ENCODE data around the gene IGF1R. TPM values are rescaled to one million over a fixed set of nuclear protein-coding genes. Genes with fewer than 3 reads are reported as not detected.

IGF1R gene
- total RNA-seq, 1 donor from 2014 or later, result 23.5 TPM

DNA sequence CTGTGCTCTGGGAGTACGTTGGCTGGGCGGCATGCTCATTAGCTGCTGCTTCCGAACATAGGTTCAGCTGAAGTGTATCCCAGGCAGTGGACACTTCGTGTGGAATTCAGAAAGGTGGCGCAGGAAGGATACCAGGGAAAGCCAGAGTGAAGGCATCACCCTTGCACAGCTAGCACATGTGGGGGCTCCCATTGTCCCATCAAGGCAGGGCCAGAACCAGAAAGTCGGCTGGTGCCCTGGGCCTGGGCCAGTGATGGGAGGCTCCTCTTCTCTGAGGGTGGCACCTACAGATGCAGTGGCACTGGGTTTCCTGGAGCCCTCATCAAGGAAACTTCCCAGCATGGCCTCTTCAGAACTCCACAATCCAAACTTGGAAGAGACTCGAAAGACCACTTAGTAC, 302.7 kb downstream of the IGF1R start:
- H3K27ac ChIP-seq, result no peak overlapping the region
- Mint-ChIP-seq H3K9me3 (no peaks in the 10 kb centered on the region), H3K4me3 (no peak overlapping the region), H3K27ac (no peak overlapping the region), H3K36me3 (peaks cover 17% of the 10 kb centered on the region), H3K4me1 (no peaks in the 10 kb centered on the region), H3K27me3 (ENCODE audit: insufficient read depth, low read depth) (peaks cover 6% of the 10 kb centered on the region)
- TF ChIP-seq EZH2 (IDR thresholded peaks at IDR 0.05) (no peak), EZH2phosphoT487 (IDR thresholded peaks at IDR 0.05) (no peak)
- TF ChIP-seq, protein P1, sequence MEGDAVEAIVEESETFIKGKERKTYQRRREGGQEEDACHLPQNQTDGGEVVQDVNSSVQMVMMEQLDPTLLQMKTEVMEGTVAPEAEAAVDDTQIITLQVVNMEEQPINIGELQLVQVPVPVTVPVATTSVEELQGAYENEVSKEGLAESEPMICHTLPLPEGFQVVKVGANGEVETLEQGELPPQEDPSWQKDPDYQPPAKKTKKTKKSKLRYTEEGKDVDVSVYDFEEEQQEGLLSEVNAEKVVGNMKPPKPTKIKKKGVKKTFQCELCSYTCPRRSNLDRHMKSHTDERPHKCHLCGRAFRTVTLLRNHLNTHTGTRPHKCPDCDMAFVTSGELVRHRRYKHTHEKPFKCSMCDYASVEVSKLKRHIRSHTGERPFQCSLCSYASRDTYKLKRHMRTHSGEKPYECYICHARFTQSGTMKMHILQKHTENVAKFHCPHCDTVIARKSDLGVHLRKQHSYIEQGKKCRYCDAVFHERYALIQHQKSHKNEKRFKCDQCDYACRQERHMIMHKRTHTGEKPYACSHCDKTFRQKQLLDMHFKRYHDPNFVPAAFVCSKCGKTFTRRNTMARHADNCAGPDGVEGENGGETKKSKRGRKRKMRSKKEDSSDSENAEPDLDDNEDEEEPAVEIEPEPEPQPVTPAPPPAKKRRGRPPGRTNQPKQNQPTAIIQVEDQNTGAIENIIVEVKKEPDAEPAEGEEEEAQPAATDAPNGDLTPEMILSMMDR (IDR thresholded peaks at IDR 0.05), result no peak
- no peaks in the 10 kb centered on the region for H4K20me1 ChIP-seq (ENCODE audit: low read depth)
- no peak overlapping the region for H2AFZ ChIP-seq (replicated peaks)
- H3K4me1 ChIP-seq, result no peaks in the 10 kb centered on the region
- H3K36me3 ChIP-seq, result no peaks in the 10 kb centered on the region
- H3K9me3 ChIP-seq (ENCODE audit: low read depth), result no peaks in the 10 kb centered on the region
- H3K4me3 ChIP-seq, result no peak overlapping the region
- no peaks in the 10 kb centered on the region for H3K27me3 ChIP-seq
- H3K4me2 ChIP-seq, result no peak overlapping the region
- H3K9ac ChIP-seq, result no peak overlapping the region
- no peaks in the 10 kb centered on the region for H3F3A ChIP-seq (ENCODE audit: low read depth)
- no peaks in the 10 kb centered on the region for H3K79me2 ChIP-seq (ENCODE audit: low read depth)
- no peak for DNase-seq (ENCODE audit: low spot score)

DNA sequence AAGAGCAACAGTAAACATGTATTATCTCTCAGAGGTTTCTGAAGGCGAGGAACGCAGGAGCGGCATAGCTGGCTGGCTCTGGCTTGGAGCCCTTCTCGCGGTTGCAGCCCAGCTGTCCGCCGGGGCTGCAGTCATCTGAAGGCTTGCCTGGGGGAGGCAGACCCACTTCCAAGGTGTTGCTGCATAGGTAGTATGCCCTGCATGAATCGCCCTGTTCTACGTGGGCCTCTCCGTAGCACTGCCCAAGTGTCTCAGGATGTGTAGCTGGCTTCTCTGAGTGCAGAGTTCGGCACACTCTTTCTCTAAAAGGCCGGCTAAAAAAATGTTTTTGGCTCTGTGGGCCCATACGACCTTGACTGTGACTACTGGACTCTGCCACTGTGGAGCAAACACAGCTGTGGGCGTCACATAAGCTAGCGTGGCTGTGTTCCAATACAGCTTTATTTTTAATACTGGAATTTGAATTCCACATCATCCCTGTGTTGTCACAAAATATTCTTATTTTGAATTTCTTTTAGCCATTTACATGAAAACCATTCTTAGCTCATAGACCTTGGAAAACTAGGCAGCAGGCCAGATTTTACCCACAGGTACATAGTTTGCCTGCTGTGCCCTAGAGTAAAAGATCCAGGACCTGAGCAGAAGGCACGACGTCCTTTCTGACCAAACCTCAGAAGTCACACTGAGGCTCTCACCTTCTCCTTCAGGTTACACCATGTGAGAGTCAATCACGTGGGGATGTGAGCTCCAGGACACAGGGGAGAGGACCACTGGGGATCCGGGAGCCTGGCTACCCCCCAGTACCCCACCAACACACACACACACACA, 303.4 kb downstream of the IGF1R start:
- Histone ChIP-seq H3K4me3 (no peak overlapping the region), H3F3A (ENCODE audit: low read depth) (no peaks in the 10 kb centered on the region), H3K36me3 (no peaks in the 10 kb centered on the region), H3K27ac (no peak overlapping the region), H3K9me3 (ENCODE audit: low read depth) (no peaks in the 10 kb centered on the region), H4K20me1 (ENCODE audit: low read depth) (no peaks in the 10 kb centered on the region), H3K4me1 (no peaks in the 10 kb centered on the region), H3K9ac (no peak overlapping the region), H3K27me3 (no peaks in the 10 kb centered on the region), H3K79me2 (ENCODE audit: low read depth) (no peaks in the 10 kb centered on the region), H3K4me2 (no peak overlapping the region), H2AFZ (replicated peaks) (no peak overlapping the region)
- peaks cover 4% of the 10 kb centered on the region for H3K27me3 Mint-ChIP-seq (ENCODE audit: insufficient read depth, low read depth)
- no peaks in the 10 kb centered on the region for H3K9me3 Mint-ChIP-seq
- TF ChIP-seq EZH2phosphoT487 (IDR thresholded peaks at IDR 0.05), result no peak
- TF ChIP-seq, protein P1 (IDR thresholded peaks at IDR 0.05), result no peak
- TF ChIP-seq EZH2 (IDR thresholded peaks at IDR 0.05), result no peak
- H3K4me1 Mint-ChIP-seq, result no peaks in the 10 kb centered on the region
- H3K4me3 Mint-ChIP-seq, result no peak overlapping the region
- H3K36me3 Mint-ChIP-seq, result peaks cover 15% of the 10 kb centered on the region
- no peak for DNase-seq (ENCODE audit: low spot score)
- H3K27ac Mint-ChIP-seq, result no peak overlapping the region

DNA sequence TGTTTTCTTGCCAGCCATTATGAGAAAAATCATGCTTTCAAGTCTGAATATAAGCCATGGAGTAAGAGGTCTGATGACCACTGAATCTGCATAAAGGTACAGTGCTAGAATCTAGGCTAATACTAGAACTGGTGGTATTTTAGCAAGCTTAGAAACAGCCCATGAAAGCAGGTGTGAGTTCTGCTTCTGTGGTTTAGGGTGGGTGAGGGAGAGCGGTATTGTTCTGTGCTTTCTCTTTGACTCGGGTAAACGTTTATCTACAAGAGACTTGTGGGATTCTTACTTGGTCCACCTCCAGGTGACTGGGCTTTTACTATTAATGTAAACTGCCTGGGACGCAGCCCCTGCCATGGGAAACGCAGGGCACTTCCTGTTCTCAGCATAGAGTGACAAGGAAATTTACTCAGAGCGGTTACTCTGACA, 304.1 kb downstream of the IGF1R start:
- peaks cover 17% of the 10 kb centered on the region for H3K36me3 Mint-ChIP-seq

More for the DNA sequence above, 304.1 kb downstream of the IGF1R start:
- Histone ChIP-seq H3F3A (ENCODE audit: low read depth) (no peaks in the 10 kb centered on the region), H3K27ac (no peak overlapping the region), H3K4me2 (no peak overlapping the region), H4K20me1 (ENCODE audit: low read depth) (no peaks in the 10 kb centered on the region), H3K9me3 (ENCODE audit: low read depth) (no peaks in the 10 kb centered on the region), H3K4me3 (no peak overlapping the region), H3K79me2 (ENCODE audit: low read depth) (no peaks in the 10 kb centered on the region), H2AFZ (replicated peaks) (no peak overlapping the region), H3K9ac (no peak overlapping the region), H3K27me3 (no peaks in the 10 kb centered on the region), H3K4me1 (no peaks in the 10 kb centered on the region), H3K36me3 (no peaks in the 10 kb centered on the region)
- Mint-ChIP-seq H3K4me1 (no peaks in the 10 kb centered on the region), H3K4me3 (no peak overlapping the region), H3K27ac (no peak overlapping the region), H3K9me3 (no peaks in the 10 kb centered on the region), H3K27me3 (ENCODE audit: insufficient read depth, low read depth) (peaks cover 4% of the 10 kb centered on the region)
- no peak for TF ChIP-seq EZH2phosphoT487 (IDR thresholded peaks at IDR 0.05)
- TF ChIP-seq, protein P1 (IDR thresholded peaks at IDR 0.05), result no peak
- no peak for TF ChIP-seq EZH2 (IDR thresholded peaks at IDR 0.05)
- no peak for DNase-seq (ENCODE audit: low spot score)

All from neural progenitor cell (in vitro differentiated cells).